SU-DHL-6 (cell line): ENCODE results near the gene SNED1.

Source experiments
- H2AFZ ChIP-seq: fragments of 200-600 bp; sonication (generic); 2 replicates; pipeline ENCODE4 v1.6.1; 2014; ENCODE audit warnings: low read depth, mild to moderate bottlenecking, moderate library complexity, mixed read lengths, antibody characterized with exemption, low read length; ENCODE audit not compliant: severe bottlenecking
- H3F3A ChIP-seq: fragments of 200-600 bp; shearing (Covaris generic); 2 replicates; pipeline ENCODE4 v1.6.0; 2016; ENCODE audit warnings: antibody characterized with exemption, mild to moderate bottlenecking; ENCODE audit not compliant: insufficient read depth
- H3K27ac ChIP-seq: fragments of 200-600 bp; sonication (generic); 2 replicates; pipeline ENCODE4 v1.5.1; 2016; ENCODE audit warnings: low read depth, mild to moderate bottlenecking, low read length, moderate library complexity, mixed read lengths
- H3K27me3 ChIP-seq: fragments of 200-600 bp; sonication (generic), shearing (Covaris generic); 2 replicates; pipeline ENCODE4 v1.6.0; 2014; ENCODE audit warnings: mild to moderate bottlenecking, low read length
- H3K36me3 ChIP-seq: fragments of 200-600 bp; sonication (generic); 2 replicates; pipeline ENCODE4 v1.6.1; 2014; ENCODE audit warnings: mild to moderate bottlenecking, low read length, mixed read lengths
- H3K4me2 ChIP-seq: fragments of 300-600, 200-600 bp; shearing (Covaris generic), sonication (generic); 2 replicates; pipeline ENCODE4 v1.6.0; 2014; ENCODE audit warnings: low read length, low read depth, mild to moderate bottlenecking; ENCODE audit not compliant: poor library complexity, severe bottlenecking
- H3K4me3 ChIP-seq: fragments of 200-600 bp; sonication (generic); 2 replicates; pipeline ENCODE4 v1.5.1; 2014; ENCODE audit warnings: antibody characterized with exemption, low read length, mild to moderate bottlenecking, mixed read lengths; ENCODE audit not compliant: insufficient read depth, poor library complexity, severe bottlenecking
- H3K79me2 ChIP-seq: fragments of 200-600 bp; sonication (generic); 2 replicates; pipeline ENCODE4 v1.6.1; 2014; ENCODE audit warnings: mild to moderate bottlenecking, low read length, moderate library complexity; ENCODE audit not compliant: insufficient read depth
- H3K9ac ChIP-seq: fragments of 200-600 bp; sonication (generic); 2 replicates; pipeline ENCODE4 v1.7.0; 2014; ENCODE audit warnings: mild to moderate bottlenecking, low read length
- H3K9me2 ChIP-seq: fragments of 200-600 bp; sonication (generic); replicated peaks from 2 replicates; pipeline ENCODE4 v1.6.1; 2014; ENCODE audit warnings: low read length; ENCODE audit not compliant: insufficient read depth
- H3K9me3 ChIP-seq: fragments of 200-600 bp; sonication (generic); 2 replicates; pipeline ENCODE4 v1.6.1; 2014; ENCODE audit warnings: low read length, mixed read lengths; ENCODE audit not compliant: insufficient read depth
- H4K20me1 ChIP-seq: fragments of 200-600 bp; sonication (generic); 2 replicates; pipeline ENCODE4 v1.6.1; 2014; ENCODE audit warnings: low read depth, mild to moderate bottlenecking, antibody characterized with exemption, low read length, moderate library complexity, mixed read lengths
- CTCF ChIP-seq: fragments of 200-600 bp; sonication (generic); IDR thresholded peaks from one replicate; pipeline ENCODE4 v1.5.1; 2017; ENCODE audit warnings: antibody characterized with exemption, mild to moderate bottlenecking, low read length, moderate library complexity; ENCODE audit not compliant: insufficient read depth, poor library complexity, severe bottlenecking
- EZH2phosphoT487 ChIP-seq: fragments of 200-600 bp; sonication (generic), shearing (Covaris generic); conservative IDR thresholded peaks from 2 replicates; pipeline ENCODE4 v1.6.1; 2018; ENCODE audit warnings: mild to moderate bottlenecking, antibody characterized with exemption, low read length, moderate library complexity, mixed read lengths

Gene SNED1

GRCh38 chr2:241136661-241137260 lies 138.3 kb downstream of the SNED1 start:
- TF ChIP-seq CTCF = no peak
- no peaks in the 10 kb centered on the region for H3K27me3 ChIP-seq
- H2AFZ ChIP-seq = no peak overlapping the region
- H3K9ac ChIP-seq = no peak overlapping the region
- H3K4me3 ChIP-seq = no peak overlapping the region
- H3K79me2 ChIP-seq = no peaks in the 10 kb centered on the region
- H3K9me2 ChIP-seq = no peaks in the 10 kb centered on the region
- no peaks in the 10 kb centered on the region for H3F3A ChIP-seq
- H3K36me3 ChIP-seq = no peaks in the 10 kb centered on the region
- no peak overlapping the region for H3K4me2 ChIP-seq
- no peaks in the 10 kb centered on the region for H4K20me1 ChIP-seq
- H3K27ac ChIP-seq = no peak overlapping the region
- no peaks in the 10 kb centered on the region for H3K9me3 ChIP-seq

- no peaks in the 10 kb centered on the region for H3K36me3 ChIP-seq
- no peak overlapping the region for H2AFZ ChIP-seq
- TF ChIP-seq CTCF = no peak
- no peak for TF ChIP-seq EZH2phosphoT487
- H4K20me1 ChIP-seq = no peaks in the 10 kb centered on the region
- H3K4me2 ChIP-seq = no peak overlapping the region
- no peaks in the 10 kb centered on the region for H3K9me2 ChIP-seq
- H3K9me3 ChIP-seq = no peaks in the 10 kb centered on the region
- no peak overlapping the region for H3K9ac ChIP-seq
- H3K4me3 ChIP-seq = no peak overlapping the region
- H3K27ac ChIP-seq = no peak overlapping the region
- H3K79me2 ChIP-seq = no peaks in the 10 kb centered on the region
- H3K27me3 ChIP-seq = no peaks in the 10 kb centered on the region
- H3F3A ChIP-seq = no peaks in the 10 kb centered on the region
Observed at GRCh38 chr2:241137276-241138190, 139.1 kb downstream of the SNED1 start.

- Histone ChIP-seq H3K4me2 (no peak overlapping the region), H3K27me3 (no peaks in the 10 kb centered on the region), H3K9me3 (no peaks in the 10 kb centered on the region), H3F3A (no peaks in the 10 kb centered on the region), H3K27ac (no peak overlapping the region), H3K9me2 (no peaks in the 10 kb centered on the region), H2AFZ (no peak overlapping the region), H3K79me2 (no peaks in the 10 kb centered on the region), H3K36me3 (no peaks in the 10 kb centered on the region), H3K4me3 (no peak overlapping the region), H4K20me1 (no peaks in the 10 kb centered on the region), H3K9ac (no peak overlapping the region)
- no peak for TF ChIP-seq EZH2phosphoT487
- no peak for TF ChIP-seq CTCF
Observed at GRCh38 chr2:241138471-241138870, 140.1 kb downstream of the SNED1 start.
